Uterus (tissue), 2 donors: ENCODE measurements around the gene RCAN2.

ENCODE experiments used
- CTCF ChIP-seq, 4 experiments: fragments of 200-600 bp in 2 of 4; fragments of 450-650 bp in 2 of 4; sonication (generic) in 2 of 4; IDR thresholded peaks; one replicate each; pipeline ENCODE4 v1.5.1; 2016 to 2019; ENCODE audit warnings: antibody characterized with exemption in 4 of 4, mild to moderate bottlenecking in 2 of 4, moderate library complexity in 1 of 4
- POLR2A ChIP-seq, 2 donors: fragments of 450-650 bp; IDR thresholded peaks; one replicate each; pipeline ENCODE4 v1.6.1; 2016; ENCODE audit warnings: antibody characterized with exemption in 2 of 2, mild to moderate bottlenecking in 1 of 2, moderate library complexity in 1 of 2

- no peak for TF ChIP-seq CTCF (IDR thresholded peaks at IDR 0.05)
- no peak for TF ChIP-seq POLR2A (IDR thresholded peaks at IDR 0.05)
Measured at GRCh38 chr6:46505693-46506512, 14.7 kb upstream of the RCAN2 start.
